Right lobe of liver (tissue), 4 donors: Measurements from ENCODE around the gene GATAD2B.

ENCODE experiments used
- POLR2A ChIP-seq: fragments of 450-650 bp; IDR thresholded peaks from one replicate; pipeline ENCODE4 v1.6.1; 2017; ENCODE audit warnings: antibody characterized with exemption, mild to moderate bottlenecking
- TF ChIP-seq, protein P1 (sequence below), 4 donors: fragments of 200-600 bp in 3 of 4; fragments of 450-650 bp in 1 of 4; IDR thresholded peaks; one replicate each; pipeline versions ENCODE4 v1.5.1 to v1.8.0; 2016 to 2022; ENCODE audit warnings: antibody characterized with exemption in 4 of 4, mild to moderate bottlenecking in 2 of 4
- donor health status: DM: no; HTN: no; CAD: no.
- donor health status: DM: no; HTN: no; CAD: no.
- donor health status: DM: no; HTN: yes; CAD: no.

DNA sequence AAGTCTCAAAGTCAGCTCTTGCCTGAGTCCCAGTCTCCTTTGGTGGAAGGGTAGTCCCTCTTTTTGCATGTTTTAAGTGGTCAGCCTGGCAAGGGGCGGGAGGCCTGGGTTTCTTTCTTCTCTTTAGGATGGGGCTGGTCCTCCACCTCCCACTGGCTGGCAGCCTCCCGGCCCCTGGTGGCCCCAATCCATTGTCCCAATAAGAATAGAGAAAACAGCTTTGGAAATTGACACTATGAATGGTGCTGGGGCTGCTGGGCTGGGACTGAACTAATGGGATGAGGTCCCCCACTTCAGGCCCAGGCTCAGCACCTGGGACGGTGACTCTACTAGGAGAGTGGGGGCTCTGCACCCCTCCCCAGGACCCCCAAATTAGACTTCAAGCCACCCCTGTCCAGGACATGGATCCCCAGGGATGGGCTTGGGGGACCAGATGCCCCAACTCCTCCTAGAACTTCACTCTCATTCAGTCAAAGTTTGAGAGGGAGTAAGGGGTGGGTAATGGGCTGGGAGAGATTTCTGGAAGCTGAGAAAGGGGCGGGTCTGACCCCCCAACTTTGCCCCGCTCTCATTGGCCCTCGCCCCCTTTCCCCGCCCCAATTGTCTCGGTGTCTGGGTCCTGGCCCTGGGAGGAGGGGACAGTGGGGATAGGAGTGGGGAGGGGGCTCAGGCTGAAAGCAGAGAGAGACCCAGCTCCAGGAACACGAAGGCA, 129.4 kb downstream of the GATAD2B start:
- TF ChIP-seq, protein P1, sequence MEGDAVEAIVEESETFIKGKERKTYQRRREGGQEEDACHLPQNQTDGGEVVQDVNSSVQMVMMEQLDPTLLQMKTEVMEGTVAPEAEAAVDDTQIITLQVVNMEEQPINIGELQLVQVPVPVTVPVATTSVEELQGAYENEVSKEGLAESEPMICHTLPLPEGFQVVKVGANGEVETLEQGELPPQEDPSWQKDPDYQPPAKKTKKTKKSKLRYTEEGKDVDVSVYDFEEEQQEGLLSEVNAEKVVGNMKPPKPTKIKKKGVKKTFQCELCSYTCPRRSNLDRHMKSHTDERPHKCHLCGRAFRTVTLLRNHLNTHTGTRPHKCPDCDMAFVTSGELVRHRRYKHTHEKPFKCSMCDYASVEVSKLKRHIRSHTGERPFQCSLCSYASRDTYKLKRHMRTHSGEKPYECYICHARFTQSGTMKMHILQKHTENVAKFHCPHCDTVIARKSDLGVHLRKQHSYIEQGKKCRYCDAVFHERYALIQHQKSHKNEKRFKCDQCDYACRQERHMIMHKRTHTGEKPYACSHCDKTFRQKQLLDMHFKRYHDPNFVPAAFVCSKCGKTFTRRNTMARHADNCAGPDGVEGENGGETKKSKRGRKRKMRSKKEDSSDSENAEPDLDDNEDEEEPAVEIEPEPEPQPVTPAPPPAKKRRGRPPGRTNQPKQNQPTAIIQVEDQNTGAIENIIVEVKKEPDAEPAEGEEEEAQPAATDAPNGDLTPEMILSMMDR (IDR thresholded peaks at IDR 0.05): no peak
- TF ChIP-seq POLR2A: no peak
